Head of caudate nucleus (tissue), 42 donors: ENCODE data around the gene GLO1.

Experiments
- DNase-seq, 42 donors: peaks; one replicate each; pipeline versions ENCODE4 v3.0.0 to v3.0.0-alpha.2; 2020 to 2021; ENCODE audit warnings: mixed read lengths in 7 of 42
- intact Hi-C: fragments of 100-400 bp; cut with DNase I; formaldehyde crosslinking; loops from one replicate; pipeline ENCODE4 v1.15.0; 2022

Gene GLO1

DNA sequence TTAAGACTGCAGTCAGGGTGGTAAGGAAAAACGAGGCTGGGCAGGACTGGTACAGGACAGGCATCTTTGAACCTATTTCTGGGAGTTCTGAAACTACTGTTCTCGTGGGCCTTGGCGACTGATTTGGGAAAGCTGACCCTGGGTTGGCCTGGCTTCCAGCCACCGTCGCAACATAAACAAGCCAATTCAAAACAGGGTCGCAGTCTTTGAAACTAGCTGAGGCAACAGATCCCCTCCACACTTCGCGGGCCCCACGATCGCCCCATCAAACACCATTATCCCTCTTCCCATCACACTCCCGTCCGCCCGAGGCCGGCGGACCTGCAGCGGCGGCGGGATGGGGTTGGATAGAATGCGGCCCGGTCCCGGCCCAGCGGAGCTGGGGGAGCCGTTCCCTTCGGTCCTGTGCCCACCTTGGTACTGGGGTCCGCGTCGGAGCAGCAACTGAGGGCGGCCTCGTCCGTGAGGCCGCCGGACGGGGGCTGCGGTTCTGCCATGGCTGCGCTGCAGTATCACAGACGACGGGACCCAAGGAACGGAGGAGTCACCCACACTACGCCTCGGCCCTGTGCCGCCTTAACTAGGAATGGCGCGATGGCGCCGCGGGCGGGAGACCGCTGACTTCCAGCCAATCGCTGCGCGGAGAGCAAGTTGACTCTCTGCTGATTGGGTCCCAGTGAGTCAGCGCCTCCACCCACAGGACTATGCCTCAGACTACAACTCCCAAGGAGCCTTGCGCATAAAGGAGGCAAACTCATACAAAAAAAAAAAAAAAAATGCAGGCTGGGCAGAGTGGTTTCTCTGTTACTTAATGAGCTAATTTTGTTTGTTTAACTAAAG, at the start of gene GLO1:
Gene GLO1, minus strand, starts transcription at position 588 of the 840 bp plus-strand sequence. Its CDS starts 91 bp downstream, at position 497.
- DNase-seq = peak; percentile 98 to 100 (median 99)
- intact Hi-C loops = no loop called here

DNA sequence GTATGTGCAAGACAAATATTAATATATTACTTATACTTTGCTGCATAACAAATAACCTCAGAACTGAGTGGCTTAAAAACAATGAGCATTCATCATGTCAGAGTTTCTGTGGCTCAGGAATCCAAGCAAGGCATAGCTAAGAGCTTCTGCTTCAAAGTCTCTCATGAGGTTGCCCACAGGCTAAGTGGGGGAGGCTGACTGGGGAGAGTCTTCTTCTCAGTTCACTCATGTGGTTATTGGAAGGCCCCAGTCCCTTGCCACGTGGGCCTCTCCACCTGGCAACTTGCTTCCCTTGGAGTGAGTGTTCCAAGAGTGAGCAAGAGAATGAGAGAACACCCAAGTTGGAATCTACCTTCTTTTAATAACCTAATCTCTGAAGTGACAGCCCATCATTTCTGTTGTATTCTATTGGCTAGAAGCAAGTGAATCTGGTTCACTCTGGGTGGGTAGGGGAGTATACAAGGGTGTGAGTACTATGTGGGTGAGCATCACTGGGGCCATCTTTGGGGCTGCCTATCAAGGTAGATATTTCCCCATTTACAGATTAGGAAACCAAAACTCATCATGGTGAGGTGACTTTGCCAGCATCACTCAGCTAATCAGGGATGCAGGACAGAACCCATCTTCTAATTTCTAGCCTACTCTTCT, 48.1 kb upstream of the GLO1 start:
- intact Hi-C loops = no loop called here
- DNase-seq = no peak

DNA sequence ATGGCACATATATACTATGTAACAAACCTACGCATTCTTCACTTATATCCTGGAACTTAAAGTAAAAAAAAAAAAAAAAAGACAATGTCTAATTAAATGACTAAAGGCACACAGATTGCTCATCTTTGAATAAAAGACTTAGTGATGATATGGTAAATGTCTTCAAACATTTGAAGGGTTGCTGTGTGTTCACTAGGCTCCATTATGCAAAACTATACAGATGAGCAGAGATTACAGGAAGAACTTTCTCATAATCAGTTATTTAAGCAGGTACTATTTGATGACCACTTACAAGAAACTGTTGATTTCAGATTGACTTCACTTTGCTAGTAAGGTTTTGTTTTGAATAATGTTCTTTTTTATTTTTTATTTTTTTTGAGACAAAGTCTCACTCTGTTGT, 46.5 kb upstream of the GLO1 start:
- intact Hi-C loops = no loop called here
- DNase-seq = no peak

DNA sequence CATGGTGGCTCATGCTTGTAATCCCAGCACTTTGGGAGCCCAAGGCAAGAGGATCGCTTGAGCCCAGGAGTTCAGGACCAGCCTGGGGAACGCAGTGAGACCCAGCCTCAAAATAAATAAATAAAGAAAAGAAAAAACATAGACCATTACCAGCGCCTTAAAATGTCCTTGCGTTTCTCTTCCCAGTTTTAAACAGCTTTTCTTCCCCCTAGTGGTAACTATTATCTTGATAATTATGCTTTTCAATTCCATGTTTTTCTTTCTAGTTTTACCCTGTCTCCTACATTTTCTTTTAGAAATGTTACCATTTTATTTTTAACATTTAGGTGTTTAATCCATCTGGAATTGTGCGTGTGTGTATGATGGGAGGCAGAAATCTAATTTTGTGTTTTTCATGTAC, 36.6 kb upstream of the GLO1 start:
- intact Hi-C loops = no loop called here
- no peak for DNase-seq

DNA sequence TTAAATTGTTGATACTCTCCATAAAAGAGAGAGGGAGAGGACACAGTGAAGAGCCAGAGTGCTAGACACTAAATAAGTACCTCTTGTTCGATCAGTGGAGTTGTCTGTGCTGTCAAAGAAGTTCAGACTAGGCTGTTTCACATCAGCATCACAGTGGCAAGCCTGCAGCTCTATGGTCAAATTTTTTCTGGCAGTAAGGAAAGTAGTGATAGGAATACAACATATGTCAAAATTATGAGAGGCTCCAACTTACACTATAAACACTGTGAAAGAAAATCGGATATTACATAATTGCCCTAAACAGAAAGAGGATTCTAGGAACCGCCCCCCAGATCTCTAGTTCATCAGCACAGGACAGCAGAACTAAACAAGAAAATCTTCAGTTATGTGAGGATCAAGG, 35.3 kb upstream of the GLO1 start:
- no peak for DNase-seq
- intact Hi-C loops = no loop called here

DNA sequence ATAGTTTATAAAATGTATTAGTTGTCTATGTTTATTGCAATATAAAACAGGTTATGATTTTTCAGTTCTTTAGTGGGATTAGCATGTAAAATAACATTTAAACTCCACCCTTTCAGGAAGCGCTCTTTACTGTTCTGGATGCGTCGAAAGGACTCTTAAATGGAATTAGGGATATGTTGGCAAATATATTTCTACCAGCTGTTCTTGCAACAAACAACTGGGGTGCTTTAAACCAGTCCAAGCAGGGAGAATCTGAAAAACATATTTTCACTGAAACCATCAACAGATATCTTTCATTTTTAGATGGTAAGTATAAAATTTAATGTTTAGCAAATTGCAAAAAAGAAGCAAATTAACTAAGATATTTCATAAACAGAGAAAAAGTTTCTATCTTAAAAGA, 34.0 kb upstream of the GLO1 start:
- intact Hi-C loops = no loop called here
- DNase-seq = no peak

DNA sequence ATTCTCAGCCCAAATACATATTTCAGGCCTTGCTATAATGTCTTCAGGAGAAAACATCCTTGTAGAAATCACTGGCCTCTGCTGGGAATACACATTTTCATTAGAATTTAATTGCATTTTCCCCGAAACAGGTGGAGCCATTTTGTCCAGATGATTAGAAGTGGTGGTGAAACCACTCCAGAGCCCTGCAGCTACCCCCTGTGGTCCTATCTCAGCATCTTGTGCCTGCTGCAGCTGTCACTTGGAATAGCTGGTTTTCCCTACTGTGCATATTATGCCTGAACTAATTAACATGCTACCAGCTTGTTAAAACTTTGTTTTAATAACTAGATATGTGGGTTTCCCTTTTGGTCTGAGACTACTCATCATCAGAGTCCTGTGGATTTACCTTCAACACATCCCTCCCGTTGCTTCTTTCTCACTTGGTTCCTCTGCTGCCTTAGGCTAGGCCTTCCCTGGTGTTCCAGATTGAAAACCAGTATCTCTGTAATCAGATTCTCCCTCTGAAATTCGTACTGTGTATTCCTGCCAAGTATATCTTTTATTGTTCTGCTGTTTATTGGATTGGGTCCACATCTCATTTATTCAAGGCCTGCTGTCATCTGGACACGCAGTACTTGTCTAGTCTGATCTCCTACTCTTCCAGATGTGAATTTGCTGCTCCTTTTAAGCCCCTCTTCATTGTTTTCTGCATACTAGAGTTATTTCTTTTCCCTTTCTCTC, 27.4 kb upstream of the GLO1 start:
- intact Hi-C loops = no loop called here
- DNase-seq = no peak

DNA sequence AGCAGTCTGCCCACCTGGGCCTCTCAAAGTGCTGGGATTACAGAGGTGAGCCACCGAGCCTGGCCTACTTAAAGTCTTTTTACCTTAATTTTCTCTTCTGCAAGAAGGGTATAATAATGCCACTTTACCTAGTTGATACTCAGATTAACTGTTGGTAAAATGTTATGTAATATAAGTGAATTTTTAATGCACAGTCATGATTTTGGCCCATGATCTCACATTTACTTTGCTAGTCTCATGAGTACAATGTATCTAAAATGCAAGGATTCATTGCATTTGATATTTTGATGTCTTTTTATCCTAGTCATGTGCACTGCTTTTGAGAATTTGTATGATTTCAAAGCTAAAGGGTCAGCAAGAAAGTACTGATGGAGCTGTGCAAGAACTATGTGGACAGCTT, 25.3 kb upstream of the GLO1 start:
- DNase-seq = no peak
- intact Hi-C loops = no loop called here

DNA sequence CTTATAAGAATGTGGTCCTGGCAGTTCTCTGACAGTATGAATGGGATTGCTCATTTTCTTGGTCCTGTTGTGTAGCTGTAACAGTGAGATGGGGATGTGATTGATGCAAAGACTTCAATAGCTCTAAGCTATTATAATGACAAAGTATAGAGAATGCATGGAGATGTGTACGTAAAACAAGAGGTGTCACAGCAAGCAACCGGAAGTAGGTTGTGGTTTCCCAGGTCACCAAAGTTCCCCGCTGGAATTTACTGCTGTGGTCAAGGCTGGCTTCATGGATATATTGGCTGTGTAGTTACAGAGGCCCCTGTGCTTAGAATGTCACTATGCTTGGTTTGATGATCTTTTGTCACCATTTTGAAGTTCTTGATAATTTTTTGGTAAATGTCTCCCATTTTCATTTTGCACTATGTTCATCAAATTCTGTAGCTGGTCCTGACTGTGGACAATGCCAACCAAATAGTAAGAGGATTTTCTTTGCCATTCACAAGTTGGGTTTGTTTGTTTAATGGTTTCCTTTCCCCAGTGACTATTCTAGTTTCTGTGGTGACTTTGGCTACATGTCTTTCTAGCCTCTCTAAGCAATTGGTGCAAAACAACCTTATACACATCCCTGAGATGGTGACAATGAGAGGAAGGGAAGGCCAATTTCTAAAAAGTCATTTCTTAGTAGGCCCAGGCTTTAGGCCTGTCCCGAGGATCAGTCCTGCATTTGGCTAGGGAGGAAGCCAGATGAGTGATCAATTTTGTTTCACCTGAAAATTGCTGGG, 22.7 kb upstream of the GLO1 start:
- intact Hi-C loops = no loop called here

DNA sequence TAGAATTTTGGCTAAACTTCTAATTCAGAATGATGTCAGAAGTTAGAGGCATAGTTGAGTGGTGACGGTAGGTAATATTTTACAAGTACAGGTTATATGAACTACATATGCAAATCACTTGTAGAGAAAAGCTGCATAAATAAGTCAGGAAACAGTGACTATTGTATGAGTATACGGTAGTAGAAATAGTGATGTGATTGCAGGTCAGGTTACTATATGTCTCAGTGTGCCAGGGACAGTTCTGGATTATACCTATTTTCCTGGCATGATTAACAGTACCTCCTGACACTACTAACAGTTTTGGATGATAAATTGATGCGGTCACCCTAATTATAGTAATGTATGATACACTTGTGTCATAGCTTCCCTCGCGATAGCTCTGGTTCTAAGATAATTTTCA, 21.4 kb upstream of the GLO1 start:
- intact Hi-C loops = no loop called here
- no peak for DNase-seq

More for the DNA sequence above, 22.7 kb upstream of the GLO1 start:
- DNase-seq = no peak

DNA sequence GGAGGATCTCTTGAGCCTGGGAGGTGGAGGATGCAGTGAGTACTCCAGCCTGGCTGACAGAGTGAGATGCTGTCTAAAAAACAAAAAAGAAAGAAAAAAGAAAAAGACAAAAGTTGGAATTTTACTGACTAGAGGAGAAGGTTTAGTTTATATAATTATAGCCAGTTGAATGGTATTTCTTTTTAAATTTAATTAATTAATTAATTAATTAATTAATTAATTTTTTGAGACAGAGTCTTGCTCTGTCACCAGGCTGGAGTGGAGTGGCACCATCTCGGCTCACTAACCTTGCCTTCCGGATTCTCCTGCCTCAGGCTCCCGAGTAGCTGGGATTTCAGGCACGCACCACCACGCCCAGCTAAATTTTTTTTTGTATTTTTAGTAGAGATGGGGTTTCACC, 20.8 kb upstream of the GLO1 start:
- no peak for DNase-seq
- intact Hi-C loops = no loop called here

DNA sequence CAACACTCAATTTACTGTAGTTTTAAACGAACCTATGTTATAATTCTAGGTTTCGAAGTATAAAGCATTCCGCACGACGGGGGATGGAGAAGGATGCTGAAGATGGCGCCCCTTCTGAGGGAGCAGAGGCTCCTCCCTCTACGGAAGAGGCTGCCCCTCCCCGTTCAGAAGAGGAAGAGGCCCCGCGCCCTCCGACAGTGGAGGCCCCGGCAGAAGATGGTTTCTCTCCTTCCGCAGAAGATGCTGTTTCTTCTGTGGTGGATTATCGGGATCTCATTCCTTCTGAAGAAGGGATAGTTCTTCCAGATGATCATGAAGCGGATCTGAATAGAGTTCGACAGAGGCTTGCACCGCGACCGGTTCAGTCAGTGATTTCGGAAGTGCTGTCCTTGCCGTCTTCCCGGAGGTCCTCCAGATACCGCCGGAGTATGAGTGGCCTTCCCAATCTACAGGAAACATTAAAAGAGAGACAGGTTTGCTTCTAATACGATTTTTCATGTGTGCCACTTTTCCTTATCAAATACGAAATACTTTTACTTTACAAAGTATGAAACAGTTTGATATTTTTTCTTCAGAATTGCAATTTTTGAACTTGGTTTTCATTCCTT, 19.9 kb upstream of the GLO1 start:
- DNase-seq = no peak
- intact Hi-C loops = no loop called here

DNA sequence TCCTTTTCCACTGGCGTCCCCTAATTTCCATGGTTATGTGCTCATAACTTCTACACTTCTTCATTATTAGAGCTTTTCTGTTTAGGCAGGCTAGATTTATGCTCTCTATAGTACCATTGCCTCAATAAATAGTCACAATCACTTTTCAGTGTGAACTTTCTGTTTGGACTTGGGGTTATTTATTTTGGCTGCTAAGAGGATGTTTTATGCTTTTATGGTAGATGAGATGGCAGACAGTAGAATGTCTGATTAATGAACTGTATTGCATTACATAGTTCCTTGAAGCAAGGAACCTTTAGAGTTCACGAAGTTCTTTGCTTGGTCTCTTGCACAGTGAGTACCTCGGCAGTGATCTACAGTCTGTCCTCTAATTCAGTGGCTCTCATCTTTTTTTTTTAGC, 19.1 kb upstream of the GLO1 start:
- intact Hi-C loops = no loop called here
- DNase-seq = no peak

DNA sequence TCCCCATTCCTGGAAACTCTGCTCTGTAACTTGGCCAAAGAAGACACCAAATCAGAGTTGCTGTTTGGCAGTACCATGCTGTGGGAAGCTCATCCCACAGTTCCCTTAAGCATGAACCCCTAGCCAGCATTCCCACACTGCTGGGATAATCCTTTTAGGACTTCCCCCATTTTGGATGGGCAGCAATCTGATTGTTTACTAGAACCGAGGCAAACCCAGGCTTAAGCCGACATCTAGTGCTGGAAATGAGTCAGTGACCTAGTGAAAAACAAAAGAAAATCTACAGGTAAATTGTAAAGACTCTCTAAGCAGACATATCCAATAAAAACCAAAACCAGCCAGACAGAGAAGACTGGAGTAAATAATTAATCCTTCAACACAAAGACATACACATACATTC, 17.4 kb upstream of the GLO1 start:
- intact Hi-C loops = no loop called here

DNA sequence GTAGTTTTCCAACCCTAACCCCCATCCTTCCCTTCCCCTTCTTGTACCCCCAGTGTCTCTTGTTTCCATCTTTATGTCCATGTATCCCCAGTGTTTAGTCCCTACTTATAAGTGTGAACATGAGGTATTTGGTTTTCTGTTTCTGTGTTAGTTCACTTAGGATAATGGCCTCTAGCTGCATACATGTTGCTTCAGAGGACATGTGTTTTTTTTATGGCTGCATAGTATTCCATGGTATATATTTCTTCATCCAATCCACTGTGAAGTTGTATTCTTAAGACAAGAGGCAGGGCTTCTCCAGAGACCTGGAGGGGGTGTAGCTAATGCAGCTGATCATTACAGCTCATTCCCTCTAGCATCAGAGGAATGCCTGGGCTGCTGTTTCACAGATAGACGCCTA, 16.4 kb upstream of the GLO1 start:
- intact Hi-C loops = no loop called here
- DNase-seq = no peak

More for the DNA sequence above, 17.4 kb upstream of the GLO1 start:
- DNase-seq = no peak

DNA sequence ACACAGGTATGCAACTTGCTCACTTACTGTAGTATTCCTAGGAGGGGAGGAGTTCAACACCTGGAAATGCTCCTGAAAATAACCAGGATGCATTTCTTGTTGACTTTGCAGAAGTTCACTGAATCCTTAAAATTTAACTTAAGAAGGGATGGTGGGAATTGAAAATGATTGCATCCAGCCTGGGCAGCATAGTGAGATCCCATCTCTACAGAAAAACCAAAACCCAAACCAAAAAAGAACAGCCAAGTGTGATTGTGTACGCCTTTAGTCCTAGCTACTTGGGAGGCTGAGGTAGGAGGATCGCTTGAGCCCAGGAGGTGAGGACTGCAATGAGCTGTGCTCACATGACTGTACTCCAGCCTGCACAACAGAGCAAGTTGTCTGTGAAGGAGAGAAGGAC, 13.9 kb upstream of the GLO1 start:
- no peak for DNase-seq
- intact Hi-C loops = no loop called here

DNA sequence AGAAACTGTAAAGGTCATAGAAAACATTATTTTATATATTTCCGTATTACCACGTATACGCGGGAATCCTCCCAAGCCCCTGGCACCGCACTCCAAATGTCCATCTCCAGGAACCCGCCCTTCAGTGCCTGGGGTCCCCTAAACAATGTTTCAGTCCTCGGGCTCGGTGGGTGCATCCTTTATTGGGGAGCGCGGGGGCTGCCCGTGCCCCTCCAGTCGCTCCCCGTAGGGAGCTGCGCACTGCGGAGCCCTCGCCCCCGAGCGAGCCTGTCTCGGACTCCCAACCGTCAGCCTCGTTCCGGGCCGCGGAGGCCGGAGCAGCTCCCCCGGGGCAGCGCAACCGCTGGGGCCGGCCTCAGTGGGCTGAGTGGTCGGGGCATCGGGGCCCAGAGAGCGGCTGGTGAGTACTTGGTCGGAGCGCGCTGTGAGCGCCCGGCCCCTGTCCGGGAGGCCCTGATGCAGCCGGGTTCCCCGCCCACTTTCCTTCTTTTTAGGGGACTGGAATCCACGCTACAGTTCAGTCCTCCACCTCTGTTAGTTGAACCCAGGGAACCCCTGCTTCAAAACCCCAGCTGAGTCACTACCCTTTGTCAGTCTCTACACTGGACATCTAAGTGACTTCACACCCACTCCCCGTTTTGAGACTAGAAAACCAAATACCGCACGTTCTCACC, 12.2 kb upstream of the GLO1 start, which contains the start of gene DNAH8:
Gene DNAH8, plus strand, starts transcription at position 296 of the 674 bp plus-strand sequence. CDS start 7,499 bp downstream, outside the sequence.
- DNase-seq = peak in 9 of 42 donors; percentile 4 to 30 (median 18)
- intact Hi-C loops = no loop called here
